Nephron (organoid): ENCODE results near the gene KDF1.

Experiments
- H3K27ac Mint-ChIP-seq, 3 experiments: 2 replicates each; pipeline ENCODE4 v1.8.0; 2020; ENCODE audit warnings: mixed read lengths in 3 of 3, mild to moderate bottlenecking in 2 of 3, moderate library complexity in 1 of 3
- H3K27me3 Mint-ChIP-seq: 2 replicates; pipeline ENCODE4 v1.8.0; 2021; ENCODE audit warnings: low read depth, mild to moderate bottlenecking, moderate library complexity, mixed read lengths
- H3K36me3 Mint-ChIP-seq: 2 replicates; pipeline ENCODE4 v1.8.0; 2020; ENCODE audit warnings: low read depth, mixed read lengths
- H3K4me1 Mint-ChIP-seq: 2 replicates; pipeline ENCODE4 v1.8.0; 2020; ENCODE audit warnings: mixed read lengths
- H3K4me3 Mint-ChIP-seq, 3 experiments: 2 replicates each; pipeline ENCODE4 v1.8.0; 2020; ENCODE audit warnings: mild to moderate bottlenecking in 3 of 3, mixed read lengths in 3 of 3, moderate library complexity in 2 of 3
- H3K9me3 Mint-ChIP-seq: 2 replicates; pipeline ENCODE4 v1.8.0; 2020; ENCODE audit warnings: mixed read lengths
- TF ChIP-seq, protein P1 (sequence below), 3 experiments: fragments of 200-600 bp; sonication (generic); IDR thresholded peaks; one replicate each; pipeline ENCODE4 v1.5.0; 2021; ENCODE audit warnings: antibody characterized with exemption in 3 of 3; ENCODE audit not compliant: unreplicated experiment in 3 of 3

Gene KDF1

GRCh38 chr1:26946270-26946669, 14.0 kb downstream of the KDF1 start:
- Mint-ChIP-seq H3K27me3 (peaks cover 5% of the 10 kb centered on the region), H3K4me3 (no peak overlapping the region), H3K27ac (no peak overlapping the region), H3K9me3 (no peaks in the 10 kb centered on the region), H3K36me3 (peaks cover 41% of the 10 kb centered on the region), H3K4me1 (peaks cover 6% of the 10 kb centered on the region)
- TF ChIP-seq, protein P1, sequence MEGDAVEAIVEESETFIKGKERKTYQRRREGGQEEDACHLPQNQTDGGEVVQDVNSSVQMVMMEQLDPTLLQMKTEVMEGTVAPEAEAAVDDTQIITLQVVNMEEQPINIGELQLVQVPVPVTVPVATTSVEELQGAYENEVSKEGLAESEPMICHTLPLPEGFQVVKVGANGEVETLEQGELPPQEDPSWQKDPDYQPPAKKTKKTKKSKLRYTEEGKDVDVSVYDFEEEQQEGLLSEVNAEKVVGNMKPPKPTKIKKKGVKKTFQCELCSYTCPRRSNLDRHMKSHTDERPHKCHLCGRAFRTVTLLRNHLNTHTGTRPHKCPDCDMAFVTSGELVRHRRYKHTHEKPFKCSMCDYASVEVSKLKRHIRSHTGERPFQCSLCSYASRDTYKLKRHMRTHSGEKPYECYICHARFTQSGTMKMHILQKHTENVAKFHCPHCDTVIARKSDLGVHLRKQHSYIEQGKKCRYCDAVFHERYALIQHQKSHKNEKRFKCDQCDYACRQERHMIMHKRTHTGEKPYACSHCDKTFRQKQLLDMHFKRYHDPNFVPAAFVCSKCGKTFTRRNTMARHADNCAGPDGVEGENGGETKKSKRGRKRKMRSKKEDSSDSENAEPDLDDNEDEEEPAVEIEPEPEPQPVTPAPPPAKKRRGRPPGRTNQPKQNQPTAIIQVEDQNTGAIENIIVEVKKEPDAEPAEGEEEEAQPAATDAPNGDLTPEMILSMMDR (IDR thresholded peaks at IDR 0.05; ENCODE audit: unreplicated experiment in 3 of 3) = no peak

DNA sequence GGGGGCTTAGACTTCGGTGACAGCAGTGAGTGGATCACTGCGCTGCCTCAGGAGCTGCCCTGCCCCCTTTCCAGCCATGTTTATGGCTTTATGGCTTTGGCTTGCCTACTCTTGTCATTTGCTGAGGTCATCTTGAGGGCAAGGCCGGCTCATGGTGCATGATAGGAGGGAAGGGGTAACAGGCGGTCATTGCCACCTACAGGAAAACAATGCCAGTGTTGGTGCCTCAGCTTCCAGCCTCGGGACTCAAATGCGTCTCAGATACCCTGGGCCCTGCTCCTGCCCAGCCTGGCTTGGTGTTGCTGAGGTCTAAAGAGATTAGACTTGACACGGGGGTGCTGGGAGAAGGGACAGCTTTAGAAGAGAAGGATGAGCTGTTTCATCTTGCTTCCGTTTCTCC, 14.5 kb downstream of the KDF1 start:
- H3K36me3 Mint-ChIP-seq = peaks cover 43% of the 10 kb centered on the region
- TF ChIP-seq, protein P1 (IDR thresholded peaks at IDR 0.05; ENCODE audit: unreplicated experiment in 3 of 3) = no peak
- H3K9me3 Mint-ChIP-seq = no peaks in the 10 kb centered on the region
- H3K27me3 Mint-ChIP-seq = peaks cover 3% of the 10 kb centered on the region
- H3K4me1 Mint-ChIP-seq = peaks cover 6% of the 10 kb centered on the region
- H3K27ac Mint-ChIP-seq = no peak overlapping the region
- H3K4me3 Mint-ChIP-seq = no peak overlapping the region

- H3K4me3 Mint-ChIP-seq = no peak overlapping the region
Observed at GRCh38 chr1:26945138-26945537, 15.1 kb downstream of the KDF1 start.

GRCh38 chr1:26942656-26943055, 17.6 kb downstream of the KDF1 start:
- Mint-ChIP-seq H3K9me3 (no peaks in the 10 kb centered on the region), H3K4me1 (no peaks in the 10 kb centered on the region), H3K27ac (no peak overlapping the region), H3K27me3 (no peaks in the 10 kb centered on the region), H3K4me3 (no peak overlapping the region), H3K36me3 (peaks cover 56% of the 10 kb centered on the region)
- TF ChIP-seq, protein P1 (IDR thresholded peaks at IDR 0.05; ENCODE audit: unreplicated experiment in 3 of 3) = no peak

More at GRCh38 chr1:26945138-26945537, 15.1 kb downstream of the KDF1 start:
- Mint-ChIP-seq H3K27ac (no peak overlapping the region), H3K4me1 (peaks cover 6% of the 10 kb centered on the region), H3K27me3 (no peaks in the 10 kb centered on the region), H3K36me3 (peaks cover 43% of the 10 kb centered on the region), H3K9me3 (no peaks in the 10 kb centered on the region)
- TF ChIP-seq, protein P1 (IDR thresholded peaks at IDR 0.05; ENCODE audit: unreplicated experiment in 3 of 3) = no peak

GRCh38 chr1:26941311-26941710, 19.0 kb downstream of the KDF1 start:
- Mint-ChIP-seq H3K4me1 (no peaks in the 10 kb centered on the region), H3K27me3 (no peaks in the 10 kb centered on the region), H3K9me3 (no peaks in the 10 kb centered on the region), H3K27ac (no peak overlapping the region), H3K36me3 (peaks cover 58% of the 10 kb centered on the region), H3K4me3 (no peak overlapping the region)
- TF ChIP-seq, protein P1 (IDR thresholded peaks at IDR 0.05; ENCODE audit: unreplicated experiment in 3 of 3) = no peak

GRCh38 chr1:26938659-26939025, 21.6 kb downstream of the KDF1 start:
- H3K4me1 Mint-ChIP-seq = no peaks in the 10 kb centered on the region
- no peaks in the 10 kb centered on the region for H3K9me3 Mint-ChIP-seq
- TF ChIP-seq, protein P1 (IDR thresholded peaks at IDR 0.05; ENCODE audit: unreplicated experiment in 3 of 3) = no peak
- no peaks in the 10 kb centered on the region for H3K27me3 Mint-ChIP-seq
- no peak overlapping the region for H3K4me3 Mint-ChIP-seq
- no peak overlapping the region for H3K27ac Mint-ChIP-seq
- peaks cover 54% of the 10 kb centered on the region for H3K36me3 Mint-ChIP-seq
